Transverse colon (tissue), 4 donors: ENCODE results near the gene STK32B.

Source experiments
- POLR2A ChIP-seq: fragments of 450-650 bp; IDR thresholded peaks from one replicate; pipeline ENCODE4 v1.6.1; 2016; ENCODE audit warnings: antibody characterized with exemption, mild to moderate bottlenecking, moderate library complexity
- POLR2AphosphoS5 ChIP-seq, 3 donors: sonication (generic); formaldehyde crosslinking; IDR thresholded peaks; one replicate each; pipeline ENCODE4 v1.6.1; 2016; ENCODE audit warnings: antibody characterized with exemption in 3 of 3
- TF ChIP-seq, protein P1 (sequence below), 5 experiments: fragments of 200-600 bp in 3 of 5; fragments of 450-650 bp in 2 of 5; sonication (generic) in 3 of 5; IDR thresholded peaks; 1 replicate in 2 of 5; 2 replicates in 3 of 5; pipeline ENCODE4 v1.5.1; 2016 to 2017; ENCODE audit warnings: antibody characterized with exemption in 5 of 5, inconsistent platforms in 3 of 5, mild to moderate bottlenecking in 2 of 5, moderate library complexity in 1 of 5

DNA sequence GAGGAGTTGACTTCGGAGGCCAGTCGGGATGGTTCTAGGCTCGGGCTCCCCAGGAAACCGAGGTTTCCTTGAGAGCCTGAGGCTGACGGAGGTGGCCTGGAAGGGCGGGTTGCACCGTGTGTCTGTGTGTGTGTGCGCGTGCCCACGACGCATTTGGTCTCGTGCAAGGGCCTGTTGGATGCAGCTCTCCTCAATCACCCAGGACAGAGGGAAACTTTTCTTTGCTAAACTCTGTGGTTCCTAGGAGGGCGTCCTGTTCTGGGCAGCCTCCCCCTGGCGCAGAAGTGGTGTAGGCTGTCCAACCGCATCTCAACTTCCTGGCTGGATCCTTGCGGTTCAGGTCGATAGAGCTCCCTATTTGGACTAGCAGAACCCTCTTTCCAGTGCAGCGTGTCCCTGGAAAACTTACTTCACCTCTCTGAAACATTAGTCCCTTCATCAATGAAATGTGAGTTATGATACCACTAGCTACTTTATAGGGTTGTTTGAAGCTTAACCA lies 973 bp downstream of the STK32B start:
- TF ChIP-seq, protein P1, sequence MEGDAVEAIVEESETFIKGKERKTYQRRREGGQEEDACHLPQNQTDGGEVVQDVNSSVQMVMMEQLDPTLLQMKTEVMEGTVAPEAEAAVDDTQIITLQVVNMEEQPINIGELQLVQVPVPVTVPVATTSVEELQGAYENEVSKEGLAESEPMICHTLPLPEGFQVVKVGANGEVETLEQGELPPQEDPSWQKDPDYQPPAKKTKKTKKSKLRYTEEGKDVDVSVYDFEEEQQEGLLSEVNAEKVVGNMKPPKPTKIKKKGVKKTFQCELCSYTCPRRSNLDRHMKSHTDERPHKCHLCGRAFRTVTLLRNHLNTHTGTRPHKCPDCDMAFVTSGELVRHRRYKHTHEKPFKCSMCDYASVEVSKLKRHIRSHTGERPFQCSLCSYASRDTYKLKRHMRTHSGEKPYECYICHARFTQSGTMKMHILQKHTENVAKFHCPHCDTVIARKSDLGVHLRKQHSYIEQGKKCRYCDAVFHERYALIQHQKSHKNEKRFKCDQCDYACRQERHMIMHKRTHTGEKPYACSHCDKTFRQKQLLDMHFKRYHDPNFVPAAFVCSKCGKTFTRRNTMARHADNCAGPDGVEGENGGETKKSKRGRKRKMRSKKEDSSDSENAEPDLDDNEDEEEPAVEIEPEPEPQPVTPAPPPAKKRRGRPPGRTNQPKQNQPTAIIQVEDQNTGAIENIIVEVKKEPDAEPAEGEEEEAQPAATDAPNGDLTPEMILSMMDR (IDR thresholded peaks at IDR 0.05), result no peak
- TF ChIP-seq POLR2AphosphoS5 (IDR thresholded peaks at IDR 0.05) (no peak), POLR2A (no peak)
